HG02678 (cell line): ENCODE measurements around the gene CD48.

ENCODE experiments used
- ATAC-seq: cut with Tn5 transposase; IDR thresholded peaks from one replicate; pipeline ENCODE4 v1.9.1; 2021; ENCODE audit warnings: mild to moderate bottlenecking, moderate library complexity; ENCODE audit not compliant: unreplicated experiment

The CD48 gene

GRCh38 chr1:160637821-160638539 lies 73.6 kb downstream of the CD48 start:
- ATAC-seq: no peak

DNA sequence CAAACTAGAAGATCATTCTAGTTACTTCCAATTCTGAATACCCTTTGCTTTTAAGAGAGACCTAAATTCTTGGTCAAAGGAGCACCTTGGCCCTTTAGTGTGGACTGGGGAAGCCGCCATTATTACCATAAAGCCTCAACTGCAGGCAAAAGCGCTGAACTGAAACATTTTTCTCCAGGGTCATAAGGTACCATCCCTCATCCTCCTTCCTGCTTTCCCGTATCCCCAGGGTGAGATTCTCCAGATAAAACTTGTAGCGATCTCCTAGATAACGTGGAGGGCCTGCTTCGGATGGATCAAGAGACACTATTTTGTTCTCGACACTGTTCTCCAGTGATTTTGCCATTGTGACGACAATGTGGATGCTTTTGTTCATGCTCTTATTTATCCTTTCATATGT lies 74.6 kb downstream of the CD48 start:
- ATAC-seq: no peak

- no peak for ATAC-seq
Observed at GRCh38 chr1:160636547-160636946, 75.1 kb downstream of the CD48 start.

- ATAC-seq: no peak
Observed at GRCh38 chr1:160636076-160636475, 75.5 kb downstream of the CD48 start.

DNA sequence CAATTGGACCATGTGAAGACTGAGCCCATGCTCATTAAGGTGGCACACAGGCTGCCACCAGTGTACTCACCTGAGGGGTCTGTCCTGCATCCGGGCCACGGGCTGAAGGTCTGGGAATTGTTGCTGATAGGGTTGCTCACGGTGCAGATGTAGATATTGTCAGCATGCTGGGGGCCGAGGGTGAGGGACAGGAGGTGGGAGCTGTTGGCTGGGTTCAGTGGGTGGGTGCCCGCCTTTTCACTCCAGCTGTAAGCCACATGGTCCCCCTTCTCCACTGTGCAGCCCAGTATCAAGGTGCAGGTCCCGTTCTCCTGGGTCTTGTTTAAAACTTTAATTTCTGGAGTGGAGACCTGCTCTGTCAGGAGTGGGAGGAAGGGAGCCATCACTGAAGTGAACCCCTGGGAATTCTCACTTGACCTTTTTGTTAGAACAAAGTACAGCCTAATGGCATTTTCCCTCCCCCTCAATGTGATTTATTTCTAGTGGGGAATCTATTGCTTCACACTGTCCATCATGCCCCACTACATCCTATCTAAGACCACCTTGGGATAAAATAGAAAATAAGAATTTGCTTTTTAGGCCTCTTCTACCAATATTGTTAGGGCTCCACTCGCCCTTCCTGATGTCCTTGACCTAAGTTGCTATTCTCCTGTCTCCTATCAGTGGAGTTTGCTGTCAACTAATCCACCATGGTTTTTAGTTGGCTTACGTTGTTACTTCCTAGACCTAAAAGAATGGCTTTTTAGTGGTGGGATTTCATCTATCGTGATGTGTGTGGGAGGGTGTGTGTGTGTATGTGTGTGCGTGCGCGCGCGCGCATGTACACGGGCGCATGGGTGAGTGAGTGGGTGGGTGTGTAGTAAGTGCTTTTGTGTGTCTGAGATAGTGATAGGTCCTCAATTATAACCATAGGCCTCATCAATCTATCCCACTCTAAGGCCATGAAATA lies 76.8 kb downstream of the CD48 start:
- ATAC-seq: no peak

DNA sequence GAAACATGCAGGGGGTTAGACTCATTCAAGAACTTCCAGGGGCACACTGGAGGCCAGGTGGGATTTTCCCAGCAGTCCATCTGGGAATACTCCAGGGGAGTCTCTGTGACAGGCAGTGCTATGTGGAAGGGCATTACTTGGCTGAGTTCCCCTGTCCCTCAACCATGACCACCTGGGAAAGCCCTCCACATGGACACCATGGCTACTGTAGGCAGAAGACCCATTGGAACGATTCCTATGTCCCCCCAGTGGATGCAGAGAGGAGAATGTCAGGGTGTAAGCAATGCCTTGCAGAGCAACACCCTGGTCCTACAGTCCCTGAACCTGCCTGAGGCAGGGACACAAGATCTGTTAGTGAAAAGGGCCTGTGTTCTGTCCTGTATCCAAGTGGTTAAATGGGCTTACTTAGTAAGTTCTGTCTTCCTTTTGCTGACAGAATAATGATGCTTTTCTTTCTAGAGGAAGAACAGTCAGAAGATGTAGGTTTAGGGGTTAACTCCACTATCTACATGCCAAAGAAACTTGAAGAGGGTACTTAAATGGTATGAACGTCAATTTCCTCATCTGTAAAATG lies 78.2 kb downstream of the CD48 start:
- no peak for ATAC-seq

GRCh38 chr1:160631983-160632625 lies 79.5 kb downstream of the CD48 start:
- no peak for ATAC-seq

DNA sequence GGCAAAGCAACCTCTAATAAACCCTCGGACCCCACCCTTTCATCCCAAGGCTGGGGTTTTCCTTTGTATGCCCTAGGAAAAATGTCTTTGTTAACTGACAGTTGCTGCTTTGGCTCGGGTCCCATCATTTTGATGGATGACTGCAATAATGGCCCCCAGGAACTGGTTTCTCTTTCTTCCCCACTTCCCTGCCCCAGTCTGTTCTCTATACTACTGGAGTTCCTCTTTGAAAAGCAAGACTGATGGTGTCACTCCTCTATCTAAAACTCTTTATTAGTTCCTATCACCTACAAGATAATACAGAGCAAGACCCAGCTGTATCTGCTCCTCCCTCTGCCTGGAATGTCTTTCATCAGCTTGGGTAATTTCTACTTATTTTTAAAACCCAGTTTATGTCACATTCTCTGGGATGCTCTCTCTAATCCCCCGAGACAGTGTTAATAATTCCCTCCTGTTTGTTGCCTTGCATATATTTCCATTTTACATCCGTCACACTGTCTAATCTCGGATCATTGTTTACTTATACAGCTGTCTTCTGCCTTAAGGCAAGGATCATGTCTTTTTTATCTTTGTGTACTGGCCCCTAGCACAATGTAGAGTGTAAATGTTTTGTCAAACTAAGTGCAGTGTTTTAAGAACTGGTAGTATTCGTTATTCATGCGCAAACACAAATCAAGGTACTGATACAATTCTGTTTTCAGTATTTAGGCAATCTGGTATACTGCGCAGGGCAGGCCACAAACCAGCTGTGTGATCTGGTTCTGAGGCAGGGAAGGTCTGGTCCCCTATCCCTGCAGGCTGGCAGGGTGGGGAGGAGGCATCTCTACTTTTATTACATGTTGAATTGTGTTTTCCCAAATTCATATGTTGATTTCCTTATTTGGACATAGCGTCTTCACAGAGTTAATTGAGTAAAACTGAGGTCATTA lies 80.8 kb downstream of the CD48 start:
- no peak for ATAC-seq

- no peak for ATAC-seq
Observed at GRCh38 chr1:160629286-160630210, 82.1 kb downstream of the CD48 start.

DNA sequence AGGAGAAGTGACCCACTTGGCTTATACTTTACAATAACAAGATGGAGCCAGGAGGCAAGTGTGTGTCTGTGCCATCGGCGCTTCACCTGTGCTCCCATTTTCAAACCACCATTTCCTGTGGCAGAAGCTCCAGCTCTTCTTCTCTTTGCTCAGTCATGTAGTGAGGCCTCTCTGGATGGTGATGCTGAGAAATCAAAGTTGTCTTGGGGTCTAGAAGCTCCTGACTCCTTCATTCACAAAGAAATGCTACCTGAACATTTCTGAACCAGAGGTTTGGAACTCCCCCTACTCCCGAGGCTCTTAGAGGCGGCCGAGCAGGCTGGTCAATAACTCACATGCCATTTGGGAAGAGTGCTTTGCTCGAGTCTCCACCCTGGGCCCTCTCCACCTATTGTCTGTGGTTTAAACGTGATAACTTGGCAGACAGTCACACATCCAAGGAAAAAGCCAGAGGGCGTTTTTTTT lies 82.8 kb downstream of the CD48 start:
- no peak for ATAC-seq
